NB4 (cell line): ENCODE results near the gene FANCC.

Experiments
- DNase-seq: peaks from one replicate; pipeline ENCODE4 v3.0.0; 2010; ENCODE audit warnings: low read depth
- H3K4me3 ChIP-seq: one replicate; pipeline ENCODE4 v1.5.1; 2011; ENCODE audit warnings: mild to moderate bottlenecking, low read depth, low read length, moderate library complexity
- CTCF ChIP-seq: IDR thresholded peaks from one replicate; pipeline ENCODE4 v1.5.1; 2012; ENCODE audit warnings: low read depth, low read length
- MAX ChIP-seq: IDR thresholded peaks from 2 replicates; pipeline ENCODE4 v1.6.1; 2011; ENCODE audit warnings: low read depth, low read length
- MYC ChIP-seq: IDR thresholded peaks from 2 replicates; pipeline ENCODE4 v1.6.1; 2011; ENCODE audit warnings: low read depth, low read length
- POLR2A ChIP-seq: IDR thresholded peaks from 2 replicates; pipeline ENCODE4 v1.6.1; 2011; ENCODE audit warnings: mild to moderate bottlenecking; ENCODE audit not compliant: insufficient read length; ENCODE audit errors: extremely low read depth

Gene FANCC

GRCh38 chr9:95055851-95056551 is 261.5 kb downstream of the FANCC start:
- H3K4me3 ChIP-seq = no peak overlapping the region
- no peak for TF ChIP-seq MAX
- no peak for TF ChIP-seq CTCF
- no peak for TF ChIP-seq POLR2A
- no peak for TF ChIP-seq MYC

GRCh38 chr9:95055334-95055850 is 262.1 kb downstream of the FANCC start:
- no peak for DNase-seq
- no peak overlapping the region for H3K4me3 ChIP-seq
- TF ChIP-seq POLR2A (no peak), CTCF (no peak), MYC (no peak), MAX (no peak)

More at GRCh38 chr9:95055851-95056551, 261.5 kb downstream of the FANCC start:
- no peak for DNase-seq

- DNase-seq = no peak
- H3K4me3 ChIP-seq = no peak overlapping the region
- no peak for TF ChIP-seq CTCF
Measured at GRCh38 chr9:95053611-95054570, 263.6 kb downstream of the FANCC start.

- DNase-seq = no peak
- no peak overlapping the region for H3K4me3 ChIP-seq
- TF ChIP-seq CTCF (no peak), MYC (no peak), MAX (no peak)
Measured at GRCh38 chr9:95049761-95050160, 267.7 kb downstream of the FANCC start.
